Hindlimb muscle (tissue), 1 donor: ENCODE measurements around the gene SYAP1. TPM values are rescaled to one million over a fixed set of nuclear protein-coding genes. Genes with fewer than 3 reads are reported as not detected.
"Not testable (repeated sequence)": the region's sequence is repeated elsewhere in the genome, so short reads cannot be mapped to it uniquely, and the experiment has no call there.

Experiments
- DNase-seq: peaks from one replicate; pipeline ENCODE4 v3.0.0-alpha.2; 2013
- polyA plus RNA-seq: library from polyadenylated mRNA; unstranded; fragments of 120-200 nt; gene quantifications from one replicate; pipeline ENCODE4 v1.2.1, GENCODE V29; 2013; ENCODE audit not compliant: insufficient read length

Gene SYAP1
- polyA plus RNA-seq, 1 donor = 15.9 TPM

GRCh38 chrX:16779815-16780214, 60.4 kb downstream of the SYAP1 start:
- not testable (repeated sequence) for DNase-seq

DNA sequence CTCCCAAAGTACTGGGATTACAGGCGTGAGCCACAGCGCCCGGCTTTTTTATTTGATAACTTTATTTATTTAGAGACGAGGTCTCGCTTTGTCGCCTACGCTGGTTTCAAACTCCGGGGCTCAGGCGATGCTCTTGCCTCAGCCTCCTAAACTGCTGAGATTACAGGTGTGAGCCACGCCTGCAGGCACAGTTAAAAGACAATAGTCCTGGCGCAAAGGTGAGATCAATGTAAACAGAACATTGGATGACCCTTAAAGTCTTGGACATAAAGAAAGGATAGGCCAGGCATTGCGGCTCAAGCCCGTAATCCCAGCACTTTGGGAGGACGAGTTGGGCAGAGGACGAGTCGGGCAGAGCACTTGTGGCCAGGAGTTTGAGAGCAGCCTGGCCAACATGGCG, 64.0 kb downstream of the SYAP1 start:
- DNase-seq = no peak

GRCh38 chrX:16784440-16784839, 65.0 kb downstream of the SYAP1 start:
- not testable (repeated sequence) for DNase-seq

DNA sequence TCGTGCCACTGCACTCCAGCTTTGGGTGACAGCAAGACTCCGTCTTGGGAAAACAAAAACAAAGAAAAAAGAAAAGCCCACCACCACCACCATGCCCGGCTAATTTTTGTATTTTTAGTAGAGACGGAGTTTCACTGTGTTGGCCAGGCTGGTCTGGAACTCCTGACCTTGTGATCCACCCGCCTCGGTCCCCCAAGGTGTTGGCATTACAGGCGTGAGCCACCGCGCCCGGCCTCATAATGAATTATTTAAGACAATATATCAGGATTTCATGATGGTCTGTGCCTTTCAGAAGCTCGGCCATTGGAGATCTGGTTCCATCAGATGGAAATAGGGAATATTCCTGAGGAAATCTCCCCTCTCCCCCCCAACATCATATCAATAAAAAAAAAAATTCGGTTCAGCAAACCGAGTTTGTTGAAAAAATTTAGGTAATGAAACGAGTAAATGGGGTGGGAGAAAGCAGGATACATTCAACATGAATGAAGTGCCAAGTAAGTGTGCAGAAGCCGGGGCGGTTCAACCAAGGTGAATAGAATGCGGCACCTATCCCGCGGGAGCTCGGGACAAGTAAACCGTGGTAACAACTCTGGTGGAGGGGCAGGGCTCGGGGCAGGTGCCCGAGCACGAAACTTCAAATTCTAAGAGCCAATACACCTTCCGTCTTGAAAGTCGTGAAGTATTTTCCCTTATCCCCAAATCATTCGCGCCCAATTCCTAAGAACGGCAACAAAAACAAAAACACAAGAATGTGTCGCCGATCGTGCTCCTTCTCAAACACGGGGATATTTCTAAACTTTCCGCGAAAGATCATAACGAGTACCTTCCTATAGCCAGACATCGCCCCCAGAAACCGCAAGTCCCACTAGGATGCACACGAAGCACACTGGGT, 66.1 kb downstream of the SYAP1 start:
- DNase-seq = no peak

DNA sequence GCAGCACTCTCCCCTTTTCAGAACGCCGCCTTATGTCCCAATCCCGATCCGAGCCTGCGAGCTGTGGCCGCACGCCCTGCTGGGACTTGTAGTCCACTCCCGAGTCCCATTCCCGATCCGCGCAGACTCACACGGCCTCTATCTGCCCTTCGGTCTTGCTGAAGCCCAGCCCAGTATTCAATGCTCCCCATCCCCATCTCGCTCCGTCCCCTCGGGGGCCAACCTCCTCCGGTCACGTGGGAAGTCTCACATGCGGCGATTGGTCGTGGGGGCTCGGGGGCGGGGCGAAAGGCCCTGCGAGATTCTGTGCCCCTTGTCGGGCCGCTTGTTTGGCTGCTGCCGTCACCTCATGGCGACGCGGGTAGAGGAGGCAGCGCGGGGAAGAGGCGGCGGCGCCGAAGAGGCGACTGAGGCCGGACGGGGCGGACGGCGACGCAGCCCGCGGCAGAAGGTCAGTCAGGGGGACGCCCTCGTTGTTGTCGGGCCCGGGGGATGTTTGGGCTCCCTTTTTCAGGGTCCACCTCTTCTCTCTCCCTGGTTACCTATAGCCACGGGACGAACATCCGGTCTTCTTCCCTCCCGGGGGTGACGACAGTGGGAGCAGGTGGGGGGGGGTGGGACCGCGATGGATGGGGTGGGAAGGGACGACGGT, 66.9 kb downstream of the SYAP1 start, which contains the start of gene TXLNG:
TXLNG (plus strand) TSS at position 328 of the 652 bp plus-strand sequence; CDS start at position 350, 22 bp downstream.
- DNase-seq = peak; percentile 95

GRCh38 chrX:16786791-16787735, 67.7 kb downstream of the SYAP1 start:
- no peak for DNase-seq

GRCh38 chrX:16788477-16788876, 69.1 kb downstream of the SYAP1 start:
- no peak for DNase-seq

DNA sequence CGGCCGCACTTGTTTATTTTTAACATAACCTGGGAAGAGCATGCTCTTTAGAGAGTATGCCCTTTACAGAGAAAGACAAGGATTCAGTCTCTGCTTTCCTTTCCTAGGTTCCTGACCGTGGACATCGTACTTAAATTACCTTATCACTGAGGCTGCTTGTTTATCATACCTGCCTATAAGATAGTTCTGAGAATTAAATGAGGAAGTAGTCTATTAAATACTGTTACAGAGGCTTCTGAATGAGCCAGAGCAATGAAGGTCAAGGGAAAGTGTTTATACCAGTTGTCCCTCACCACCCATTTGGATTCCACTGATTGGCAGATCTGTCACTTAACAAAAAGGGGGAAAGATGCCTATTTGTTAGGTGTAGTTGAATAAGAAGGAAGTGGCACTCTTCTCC, 76.9 kb downstream of the SYAP1 start:
- DNase-seq = no peak

- DNase-seq = peak; percentile 3
Observed at GRCh38 chrX:16797358-16797757, 77.9 kb downstream of the SYAP1 start.

GRCh38 chrX:16797841-16798240, 78.4 kb downstream of the SYAP1 start:
- no peak for DNase-seq

DNA sequence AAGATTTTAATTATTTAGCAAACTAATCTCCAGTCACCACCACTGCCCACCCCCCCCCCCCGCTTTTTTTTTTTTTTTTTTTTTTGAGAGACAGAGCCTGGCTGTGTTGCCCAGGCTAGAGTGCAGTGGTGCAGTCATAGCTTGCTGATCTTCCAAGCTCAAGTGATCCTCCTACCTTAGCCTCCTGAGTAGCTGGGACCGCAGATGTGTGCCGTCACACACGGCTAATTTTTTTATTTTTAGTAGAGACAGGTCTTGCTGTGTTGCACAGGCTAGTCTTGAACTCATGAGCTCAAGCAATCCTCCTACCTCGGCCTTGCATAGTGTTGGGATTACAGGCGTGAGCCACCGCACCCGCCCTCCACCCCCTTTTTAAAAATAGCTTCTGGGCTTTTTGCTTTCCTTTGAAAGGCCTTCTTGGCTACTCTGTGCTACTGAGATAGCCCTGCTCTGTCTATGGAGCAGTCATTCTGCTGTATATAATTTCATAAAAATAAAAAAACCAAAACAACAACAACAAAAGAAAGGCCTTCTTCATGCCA, 85.6 kb downstream of the SYAP1 start:
- no peak for DNase-seq

- no peak for DNase-seq
Observed at GRCh38 chrX:16807548-16807947, 88.1 kb downstream of the SYAP1 start.

GRCh38 chrX:16807976-16808542, 88.6 kb downstream of the SYAP1 start:
- DNase-seq = no peak

DNA sequence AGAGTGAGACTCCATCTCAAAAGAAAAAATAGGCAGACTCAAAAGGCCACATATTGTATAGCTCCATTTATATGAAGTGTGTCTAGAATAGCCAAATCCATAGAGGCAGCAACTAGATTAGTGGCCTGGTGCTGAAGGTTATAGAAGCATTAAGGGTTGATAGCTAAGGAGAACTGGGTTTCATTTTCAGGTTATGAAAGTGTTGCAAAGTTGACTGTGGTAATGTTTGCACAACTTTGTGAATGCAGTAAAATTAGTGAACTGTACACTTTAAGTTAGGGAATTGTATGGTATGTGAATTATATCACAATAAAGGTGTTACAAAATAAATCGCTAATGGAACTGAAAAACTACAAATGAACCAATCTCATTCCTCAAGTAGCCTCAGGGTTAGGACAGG, 95.2 kb downstream of the SYAP1 start:
- no peak for DNase-seq

Other genes starting within 250 kb of the SYAP1 start
- not detected for gene S100G, start 69.5 kb upstream of the SYAP1 start, polyA plus RNA-seq
- 20.8 TPM for gene CTPS2, start 6.9 kb upstream of the SYAP1 start, polyA plus RNA-seq
- 9.2 TPM for gene TXLNG, start 66.9 kb downstream of the SYAP1 start, polyA plus RNA-seq
- gene RBBP7, start 150.8 kb downstream of the SYAP1 start, polyA plus RNA-seq = 159 TPM
- 7.1 TPM for gene REPS2, start 227.0 kb downstream of the SYAP1 start, polyA plus RNA-seq